Large intestine (tissue), 3 donors: Measurements from ENCODE around the gene GRIP2. TPM values are rescaled to one million over a fixed set of nuclear protein-coding genes. Genes with fewer than 3 reads are reported as not detected.

Experiments
- DNase-seq, 2 donors: peaks; one replicate each; pipeline versions ENCODE4 v3.0.0 to v3.0.0-alpha.2; 2013
- H3K27ac ChIP-seq: one replicate; pipeline ENCODE4 v1.5.1; 2013; ENCODE audit warnings: low read length
- H3K27me3 ChIP-seq: 2 replicates; pipeline ENCODE4 v1.6.1; 2013; ENCODE audit warnings: low read length; ENCODE audit not compliant: control insufficient read depth, insufficient read depth
- H3K36me3 ChIP-seq: 2 replicates; pipeline ENCODE4 v1.6.1; 2013; ENCODE audit warnings: low read length; ENCODE audit not compliant: control insufficient read depth, insufficient read depth
- H3K4me1 ChIP-seq: one replicate; pipeline ENCODE4 v1.6.1; 2013; ENCODE audit warnings: low read length; ENCODE audit not compliant: control insufficient read depth, insufficient read depth
- H3K4me3 ChIP-seq: one replicate; pipeline ENCODE4 v1.5.1; 2013; ENCODE audit warnings: low read length
- H3K9me3 ChIP-seq: one replicate; pipeline ENCODE4 v1.6.1; 2013; ENCODE audit warnings: mild to moderate bottlenecking, low read depth, low read length, moderate library complexity; ENCODE audit not compliant: control insufficient read depth
- whole genome bisulfite sequencing: methylation state at CpG from one replicate; pipeline ENCODE4 v1.1.5; 2013; ENCODE audit warnings: low lambda C conversion rate; ENCODE audit not compliant: insufficient coverage; 5-methylcytosine and 5-hydroxymethylcytosine counted together
- polyA plus RNA-seq: library from polyadenylated mRNA; unstranded; fragments of 120-200 nt; gene quantifications from one replicate; pipeline ENCODE4 v1.2.1, GENCODE V29; 2013

Gene GRIP2
- polyA plus RNA-seq, 1 donor: 1.1 TPM

- Histone ChIP-seq H3K27ac (no peak overlapping the region), H3K4me3 (no peak overlapping the region), H3K36me3 (peaks cover 82% of the 10 kb centered on the region), H3K4me1 (no peaks in the 10 kb centered on the region), H3K9me3 (no peaks in the 10 kb centered on the region), H3K27me3 (no peaks in the 10 kb centered on the region)
- no peak for DNase-seq
- WGBS: 91% methylated on average over 4 of the region's 11 CpGs
Measured at GRCh38 chr3:14477311-14477935, 62.7 kb downstream of the GRIP2 start.

- H3K9me3 ChIP-seq: no peaks in the 10 kb centered on the region
- H3K4me3 ChIP-seq: no peak overlapping the region
- H3K27me3 ChIP-seq: no peaks in the 10 kb centered on the region
- WGBS: no CpG with 5 or more reads among the region's 13 CpGs
- H3K36me3 ChIP-seq: peaks cover 81% of the 10 kb centered on the region
- DNase-seq: no peak
- no peak overlapping the region for H3K27ac ChIP-seq
- no peaks in the 10 kb centered on the region for H3K4me1 ChIP-seq
Measured at GRCh38 chr3:14476583-14477265, 63.4 kb downstream of the GRIP2 start.

GRCh38 chr3:14475621-14476020 lies 64.5 kb downstream of the GRIP2 start:
- Histone ChIP-seq H3K27me3 (no peaks in the 10 kb centered on the region), H3K4me1 (no peaks in the 10 kb centered on the region), H3K27ac (no peak overlapping the region), H3K4me3 (no peak overlapping the region), H3K9me3 (no peaks in the 10 kb centered on the region), H3K36me3 (peaks cover 77% of the 10 kb centered on the region)
- WGBS: no CpG with 5 or more reads among the region's 7 CpGs
- no peak for DNase-seq

GRCh38 chr3:14474363-14475081 lies 65.6 kb downstream of the GRIP2 start:
- WGBS: 100% methylated on average over 1 of the region's 13 CpGs

GRCh38 chr3:14473411-14473891 lies 66.7 kb downstream of the GRIP2 start:
- Histone ChIP-seq H3K27ac (no peak overlapping the region), H3K27me3 (no peaks in the 10 kb centered on the region), H3K4me1 (no peaks in the 10 kb centered on the region), H3K4me3 (no peak overlapping the region), H3K36me3 (peaks cover 72% of the 10 kb centered on the region), H3K9me3 (no peaks in the 10 kb centered on the region)
- no peak for DNase-seq
- 93% methylated on average over 3 of the region's 7 CpGs for WGBS

More at GRCh38 chr3:14474363-14475081, 65.6 kb downstream of the GRIP2 start:
- Histone ChIP-seq H3K4me1 (no peaks in the 10 kb centered on the region), H3K36me3 (peaks cover 76% of the 10 kb centered on the region), H3K4me3 (no peak overlapping the region), H3K27me3 (no peaks in the 10 kb centered on the region), H3K9me3 (no peaks in the 10 kb centered on the region), H3K27ac (no peak overlapping the region)
- DNase-seq: no peak

- Histone ChIP-seq H3K4me3 (no peak overlapping the region), H3K27me3 (no peaks in the 10 kb centered on the region), H3K9me3 (no peaks in the 10 kb centered on the region), H3K27ac (no peak overlapping the region), H3K36me3 (peaks cover 69% of the 10 kb centered on the region), H3K4me1 (no peaks in the 10 kb centered on the region)
- no peak for DNase-seq
- WGBS: 80% methylated on average over 1 of the region's 22 CpGs
Measured at GRCh38 chr3:14472471-14473351, 67.4 kb downstream of the GRIP2 start.

GRCh38 chr3:14471690-14472089 lies 68.5 kb downstream of the GRIP2 start:
- H3K4me3 ChIP-seq: no peak overlapping the region

GRCh38 chr3:14471016-14471415 lies 69.1 kb downstream of the GRIP2 start:
- peaks cover 66% of the 10 kb centered on the region for H3K36me3 ChIP-seq

More at GRCh38 chr3:14471690-14472089, 68.5 kb downstream of the GRIP2 start:
- no peak for DNase-seq
- no peak overlapping the region for H3K27ac ChIP-seq
- WGBS: no CpG with 5 or more reads among the region's 10 CpGs
- H3K27me3 ChIP-seq: no peaks in the 10 kb centered on the region
- H3K36me3 ChIP-seq: peaks cover 68% of the 10 kb centered on the region
- H3K4me1 ChIP-seq: no peaks in the 10 kb centered on the region
- no peaks in the 10 kb centered on the region for H3K9me3 ChIP-seq

GRCh38 chr3:14470461-14470860 lies 69.7 kb downstream of the GRIP2 start:
- H3K36me3 ChIP-seq: peaks cover 62% of the 10 kb centered on the region
- H3K4me1 ChIP-seq: no peaks in the 10 kb centered on the region
- H3K4me3 ChIP-seq: no peak overlapping the region
- H3K27me3 ChIP-seq: no peaks in the 10 kb centered on the region
- no peak for DNase-seq
- no peak overlapping the region for H3K27ac ChIP-seq
- H3K9me3 ChIP-seq: no peaks in the 10 kb centered on the region
- no CpG with 5 or more reads among the region's 12 CpGs for WGBS

More at GRCh38 chr3:14471016-14471415, 69.1 kb downstream of the GRIP2 start:
- Histone ChIP-seq H3K9me3 (no peaks in the 10 kb centered on the region), H3K4me3 (no peak overlapping the region), H3K27me3 (no peaks in the 10 kb centered on the region), H3K4me1 (no peaks in the 10 kb centered on the region), H3K27ac (no peak overlapping the region)
- WGBS: 93% methylated on average over 2 of the region's 5 CpGs
- no peak for DNase-seq

- H3K36me3 ChIP-seq: peaks cover 71% of the 10 kb centered on the region
- 80% methylated on average over 1 of the region's 13 CpGs for WGBS
- no peak for DNase-seq
- no peaks in the 10 kb centered on the region for H3K27me3 ChIP-seq
- H3K9me3 ChIP-seq: no peaks in the 10 kb centered on the region
- H3K4me1 ChIP-seq: no peaks in the 10 kb centered on the region
- H3K4me3 ChIP-seq: no peak overlapping the region
- H3K27ac ChIP-seq: no peak overlapping the region
Measured at GRCh38 chr3:14468621-14468981, 71.5 kb downstream of the GRIP2 start.
